Measurements from ENCODE around the gene LMNA.
"Not testable (repeated sequence)": the region's sequence is repeated elsewhere in the genome, so short reads cannot be mapped to it uniquely, and the experiment has no call there.

Gene LMNA

DNA sequence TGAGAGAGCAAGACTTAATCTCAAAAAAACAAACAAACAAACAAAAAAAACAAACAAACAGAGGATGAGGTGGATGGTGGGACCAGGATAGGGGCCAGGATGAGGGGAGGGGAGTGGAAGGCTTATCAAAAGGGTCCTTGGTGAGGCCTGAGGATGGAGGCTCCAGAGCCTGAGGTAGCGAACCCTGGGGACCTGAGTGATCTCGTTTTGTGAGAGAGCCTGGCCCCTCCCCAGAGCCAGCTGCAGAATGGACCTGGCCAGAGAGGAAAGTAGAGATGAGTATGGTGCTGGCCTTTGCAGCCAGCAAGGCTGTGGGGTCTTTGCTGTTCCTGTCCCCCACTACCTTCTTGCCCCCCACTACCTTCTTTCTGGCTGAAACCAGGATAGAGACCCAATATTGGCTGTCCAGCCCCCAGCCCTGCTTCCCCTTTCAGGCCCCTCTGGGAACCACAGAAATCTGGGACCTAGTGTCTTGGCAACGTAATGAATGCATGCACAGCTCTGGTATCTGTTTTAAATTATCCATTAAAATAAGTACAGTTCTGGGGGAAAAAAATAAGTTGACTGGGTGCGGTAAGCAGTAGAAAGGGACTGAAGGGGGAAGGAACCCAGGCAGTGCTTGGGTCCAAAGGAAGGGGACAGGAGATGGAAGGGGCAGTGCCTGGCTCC, 1.1 kb upstream of the LMNA start:
- H3K27ac ChIP-seq (ENCODE audit: low read depth, low read length): peak overlapping the region; percentile 97
- H3K4me1 ChIP-seq (ENCODE audit: control insufficient read depth in 5 of 5, insufficient read depth in 5 of 5, low read length in 5 of 5): peaks cover 6 to 66% (median 48%) of the 10 kb centered on the region in 5 donors
- peak overlapping the region; percentile 0 to 97 (median 41) for H3K9ac ChIP-seq (ENCODE audit: low read length in 5 of 5)
- H3K36me3 ChIP-seq (ENCODE audit: control insufficient read depth in 5 of 5, insufficient read depth in 5 of 5, low read length in 5 of 5): peaks cover 0 to 13% (median 8%) of the 10 kb centered on the region in 5 donors
- peak overlapping the region in 4 of 5 donors; percentile 81 to 100 (median 98) for H3K4me3 ChIP-seq (ENCODE audit: low read depth in 1 of 5, low read length in 5 of 5)
- H3K9me3 ChIP-seq (ENCODE audit: control insufficient read depth in 5 of 5, low read length in 5 of 5): no peaks in the 10 kb centered on the region
- H3K27me3 ChIP-seq (ENCODE audit: control insufficient read depth in 5 of 5, insufficient read depth in 4 of 5, low read length in 5 of 5): no peaks in the 10 kb centered on the region

DNA sequence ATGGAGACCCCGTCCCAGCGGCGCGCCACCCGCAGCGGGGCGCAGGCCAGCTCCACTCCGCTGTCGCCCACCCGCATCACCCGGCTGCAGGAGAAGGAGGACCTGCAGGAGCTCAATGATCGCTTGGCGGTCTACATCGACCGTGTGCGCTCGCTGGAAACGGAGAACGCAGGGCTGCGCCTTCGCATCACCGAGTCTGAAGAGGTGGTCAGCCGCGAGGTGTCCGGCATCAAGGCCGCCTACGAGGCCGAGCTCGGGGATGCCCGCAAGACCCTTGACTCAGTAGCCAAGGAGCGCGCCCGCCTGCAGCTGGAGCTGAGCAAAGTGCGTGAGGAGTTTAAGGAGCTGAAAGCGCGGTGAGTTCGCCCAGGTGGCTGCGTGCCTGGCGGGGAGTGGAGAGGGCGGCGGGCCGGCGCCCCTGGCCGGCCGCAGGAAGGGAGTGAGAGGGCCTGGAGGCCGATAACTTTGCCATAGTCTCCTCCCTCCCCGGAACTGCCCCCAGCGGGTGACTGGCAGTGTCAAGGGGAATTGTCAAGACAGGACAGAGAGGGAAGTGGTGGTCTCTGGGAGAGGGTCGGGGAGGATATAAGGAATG, 505 bp downstream of the LMNA start:
- H3K4me3 ChIP-seq (ENCODE audit: low read depth in 1 of 5, low read length in 5 of 5): peak overlapping the region; percentile 97 to 100 (median 100)
- H3K36me3 ChIP-seq (ENCODE audit: control insufficient read depth in 5 of 5, insufficient read depth in 5 of 5, low read length in 5 of 5): peaks cover 0 to 22% (median 15%) of the 10 kb centered on the region in 5 donors
- peaks cover 8 to 68% (median 55%) of the 10 kb centered on the region in 5 donors for H3K4me1 ChIP-seq (ENCODE audit: control insufficient read depth in 5 of 5, insufficient read depth in 5 of 5, low read length in 5 of 5)
- H3K27ac ChIP-seq (ENCODE audit: low read depth, low read length): peak overlapping the region; percentile 97
- no peaks in the 10 kb centered on the region for H3K27me3 ChIP-seq (ENCODE audit: control insufficient read depth in 5 of 5, insufficient read depth in 4 of 5, low read length in 5 of 5)
- peak overlapping the region; percentile 97 to 100 (median 100) for H3K9ac ChIP-seq (ENCODE audit: low read length in 5 of 5)
- no peaks in the 10 kb centered on the region for H3K9me3 ChIP-seq (ENCODE audit: control insufficient read depth in 5 of 5, low read length in 5 of 5)

DNA sequence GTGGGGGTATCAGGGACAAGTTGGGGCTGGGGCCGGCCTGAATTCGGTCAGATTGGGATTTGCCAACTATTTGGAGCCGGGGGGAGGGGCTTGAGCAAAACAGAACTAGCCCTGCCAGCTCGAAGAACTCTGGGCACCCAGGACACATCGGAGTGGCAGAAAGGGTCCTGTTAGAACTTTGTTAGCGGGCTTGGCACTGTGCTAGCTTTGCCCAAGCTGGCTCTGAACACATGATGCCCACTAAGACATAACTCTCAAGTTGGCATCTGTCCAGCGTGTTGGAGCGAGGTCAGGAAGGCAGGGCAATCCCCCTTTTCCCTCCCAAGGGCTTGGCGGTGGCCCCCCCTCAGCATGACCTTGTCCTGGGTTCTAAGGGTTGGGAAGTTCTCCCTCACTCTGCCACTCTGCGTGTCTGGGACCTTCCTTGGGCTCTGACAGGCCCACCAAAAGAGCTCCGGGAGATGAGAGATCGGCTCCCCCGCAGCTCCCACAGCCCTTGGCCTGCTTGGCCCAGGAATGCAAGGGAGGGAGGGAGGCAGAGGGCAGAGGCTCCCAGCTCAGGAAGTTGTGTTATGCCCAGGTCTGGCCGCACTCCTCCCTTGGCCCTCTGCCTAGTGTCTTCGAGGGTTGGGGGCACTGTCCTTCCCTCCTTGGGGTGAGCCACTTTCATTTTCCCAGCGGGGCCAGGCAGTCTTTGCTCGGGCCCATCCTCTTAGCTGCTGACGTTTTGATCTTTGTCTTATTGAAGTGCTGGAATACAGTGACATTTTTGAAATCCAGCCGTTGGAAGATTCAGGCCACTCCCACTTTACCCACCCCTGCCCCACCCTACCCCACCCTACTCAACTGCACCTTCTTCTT, 1.2 kb downstream of the LMNA start:
- H3K9me3 ChIP-seq (ENCODE audit: control insufficient read depth in 5 of 5, low read length in 5 of 5): no peaks in the 10 kb centered on the region

DNA sequence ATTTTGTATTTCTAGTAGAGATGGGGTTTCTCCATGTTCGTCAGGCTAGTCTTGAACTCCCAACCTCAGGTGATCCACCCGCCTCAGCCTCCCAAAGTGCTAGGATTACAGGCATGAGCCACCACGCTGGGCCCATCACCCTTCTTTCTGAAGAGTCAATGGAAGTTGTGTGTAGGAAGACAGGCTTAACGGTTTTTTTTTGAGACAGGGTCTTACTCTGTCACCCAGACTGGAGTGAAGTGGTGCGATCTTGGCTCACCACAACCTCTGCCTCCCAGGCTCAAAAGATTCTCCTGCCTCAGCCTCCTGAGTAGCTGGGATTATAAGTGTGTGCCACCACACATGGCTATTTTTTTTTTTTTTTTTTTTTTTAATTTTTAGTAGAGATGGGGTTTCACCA, 2.2 kb downstream of the LMNA start:
- H3K27me3 ChIP-seq (ENCODE audit: control insufficient read depth in 5 of 5, insufficient read depth in 4 of 5, low read length in 5 of 5); H3K9me3 ChIP-seq (ENCODE audit: control insufficient read depth in 5 of 5, low read length in 5 of 5): not testable (repeated sequence)
- Histone ChIP-seq H3K9ac (ENCODE audit: low read length in 5 of 5) (peak overlapping the region; percentile 80 to 100 (median 99)), H3K27ac (ENCODE audit: low read depth, low read length) (peak overlapping the region; percentile 97), H3K4me3 (ENCODE audit: low read depth in 1 of 5, low read length in 5 of 5) (peak overlapping the region; percentile 97 to 100 (median 100)), H3K36me3 (ENCODE audit: control insufficient read depth in 5 of 5, insufficient read depth in 5 of 5, low read length in 5 of 5) (peaks cover 0 to 36% (median 24%) of the 10 kb centered on the region in 5 donors), H3K4me1 (ENCODE audit: control insufficient read depth in 5 of 5, insufficient read depth in 5 of 5, low read length in 5 of 5) (peaks cover 14 to 77% (median 67%) of the 10 kb centered on the region in 5 donors)

More for the DNA sequence above, 1.2 kb downstream of the LMNA start:
- peak overlapping the region; percentile 97 to 100 (median 100) for H3K9ac ChIP-seq (ENCODE audit: low read length in 5 of 5)
- H3K27ac ChIP-seq (ENCODE audit: low read depth, low read length): peak overlapping the region; percentile 97
- H3K27me3 ChIP-seq (ENCODE audit: control insufficient read depth in 5 of 5, insufficient read depth in 4 of 5, low read length in 5 of 5): no peaks in the 10 kb centered on the region
- H3K4me1 ChIP-seq (ENCODE audit: control insufficient read depth in 5 of 5, insufficient read depth in 5 of 5, low read length in 5 of 5): peaks cover 12 to 76% (median 62%) of the 10 kb centered on the region in 5 donors
- H3K36me3 ChIP-seq (ENCODE audit: control insufficient read depth in 5 of 5, insufficient read depth in 5 of 5, low read length in 5 of 5): peaks cover 0 to 29% (median 21%) of the 10 kb centered on the region in 5 donors
- peak overlapping the region; percentile 97 to 100 (median 100) for H3K4me3 ChIP-seq (ENCODE audit: low read depth in 1 of 5, low read length in 5 of 5)

DNA sequence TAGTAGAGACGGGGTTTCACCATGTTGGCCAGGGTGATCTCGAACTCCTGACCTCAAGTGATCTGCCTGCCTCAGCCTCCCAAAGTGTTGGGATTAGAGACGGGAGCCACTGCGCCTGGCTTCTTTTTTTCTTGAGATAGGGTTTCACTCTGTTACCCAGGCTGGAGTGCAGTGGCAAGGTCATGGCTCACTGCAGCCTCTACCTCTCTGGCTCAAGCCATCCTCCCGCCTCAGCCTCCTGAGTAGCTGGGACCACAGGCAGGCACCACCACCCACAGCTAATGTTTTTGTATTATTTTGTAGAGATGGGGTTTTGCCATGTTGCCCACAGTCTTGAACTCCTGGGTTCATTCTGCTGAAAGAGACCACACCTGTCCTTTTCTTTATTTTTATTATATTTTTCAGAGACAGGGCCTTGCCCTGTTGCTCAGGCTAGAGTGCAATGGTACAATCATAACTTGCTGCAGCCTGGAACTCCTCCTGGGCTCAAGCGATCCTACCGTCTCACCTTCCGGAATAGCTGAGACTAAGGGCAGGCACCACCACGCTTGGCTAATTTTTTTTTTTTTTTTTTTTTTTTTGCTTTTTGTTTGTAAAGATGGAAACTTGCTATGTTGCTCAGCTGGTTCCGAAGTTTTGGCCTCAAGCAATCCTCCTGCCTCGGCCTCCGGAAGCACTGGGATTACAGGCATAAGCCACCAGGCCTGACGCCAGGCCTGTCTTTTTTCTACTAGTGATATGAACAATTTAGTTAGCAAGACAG, 3.1 kb downstream of the LMNA start:
- H3K9ac ChIP-seq (ENCODE audit: low read length in 5 of 5): peak overlapping the region; percentile 50 to 97 (median 79)
- H3K27ac ChIP-seq (ENCODE audit: low read depth, low read length): peak overlapping the region; percentile 97
- H3K4me1 ChIP-seq (ENCODE audit: control insufficient read depth in 5 of 5, insufficient read depth in 5 of 5, low read length in 5 of 5): peaks cover 16 to 77% (median 70%) of the 10 kb centered on the region in 5 donors

DNA sequence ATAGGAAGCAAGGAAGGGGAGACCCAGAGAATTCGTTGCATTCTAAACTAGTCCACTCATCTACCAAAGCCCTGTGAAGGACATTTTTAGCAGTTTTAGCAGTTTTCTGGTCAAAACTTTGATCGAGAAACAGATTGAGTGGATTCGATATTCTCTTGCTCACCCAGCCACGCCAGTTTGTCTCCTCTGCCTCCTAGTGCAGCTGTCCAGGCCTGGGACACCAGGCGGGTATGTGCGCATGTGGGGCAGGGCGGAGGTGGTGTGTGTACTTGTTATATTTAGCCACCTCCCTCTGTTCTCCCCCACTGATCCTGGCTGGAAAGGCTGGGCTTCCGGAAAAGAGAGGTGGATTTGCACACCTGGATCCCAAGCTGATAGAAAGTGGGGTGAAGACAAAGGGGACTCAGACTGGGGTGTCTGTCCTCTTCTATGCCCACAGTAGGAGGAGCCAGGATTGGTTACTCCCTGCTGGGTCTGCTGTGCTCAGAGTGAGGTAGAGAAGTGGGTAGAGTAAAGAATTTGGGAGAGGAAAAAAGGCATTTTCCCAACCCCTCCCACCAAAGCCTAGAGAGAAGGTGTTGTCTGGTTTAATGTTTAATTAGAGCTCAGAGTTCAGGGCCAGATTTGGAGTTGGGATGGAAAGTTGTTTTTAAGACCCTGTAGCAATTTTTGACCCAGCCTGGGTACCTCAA, 3.8 kb downstream of the LMNA start:
- Histone ChIP-seq H3K36me3 (ENCODE audit: control insufficient read depth in 5 of 5, insufficient read depth in 5 of 5, low read length in 5 of 5) (peaks cover 0 to 36% (median 27%) of the 10 kb centered on the region in 5 donors), H3K27ac (ENCODE audit: low read depth, low read length) (peak overlapping the region; percentile 97), H3K9ac (ENCODE audit: low read length in 5 of 5) (peak overlapping the region; percentile 77 to 97 (median 89)), H3K9me3 (ENCODE audit: control insufficient read depth in 5 of 5, low read length in 5 of 5) (no peaks in the 10 kb centered on the region), H3K4me3 (ENCODE audit: low read depth in 1 of 5, low read length in 5 of 5) (peak overlapping the region; percentile 97 to 100 (median 100)), H3K4me1 (ENCODE audit: control insufficient read depth in 5 of 5, insufficient read depth in 5 of 5, low read length in 5 of 5) (peaks cover 16 to 79% (median 72%) of the 10 kb centered on the region in 5 donors), H3K27me3 (ENCODE audit: control insufficient read depth in 5 of 5, insufficient read depth in 4 of 5, low read length in 5 of 5) (no peaks in the 10 kb centered on the region)

More for the DNA sequence above, 3.1 kb downstream of the LMNA start:
- Histone ChIP-seq H3K27me3 (ENCODE audit: control insufficient read depth in 5 of 5, insufficient read depth in 4 of 5, low read length in 5 of 5) (no peaks in the 10 kb centered on the region), H3K4me3 (ENCODE audit: low read depth in 1 of 5, low read length in 5 of 5) (peak overlapping the region; percentile 97 to 100 (median 100)), H3K36me3 (ENCODE audit: control insufficient read depth in 5 of 5, insufficient read depth in 5 of 5, low read length in 5 of 5) (peaks cover 0 to 36% (median 24%) of the 10 kb centered on the region in 5 donors), H3K9me3 (ENCODE audit: control insufficient read depth in 5 of 5, low read length in 5 of 5) (no peaks in the 10 kb centered on the region)

DNA sequence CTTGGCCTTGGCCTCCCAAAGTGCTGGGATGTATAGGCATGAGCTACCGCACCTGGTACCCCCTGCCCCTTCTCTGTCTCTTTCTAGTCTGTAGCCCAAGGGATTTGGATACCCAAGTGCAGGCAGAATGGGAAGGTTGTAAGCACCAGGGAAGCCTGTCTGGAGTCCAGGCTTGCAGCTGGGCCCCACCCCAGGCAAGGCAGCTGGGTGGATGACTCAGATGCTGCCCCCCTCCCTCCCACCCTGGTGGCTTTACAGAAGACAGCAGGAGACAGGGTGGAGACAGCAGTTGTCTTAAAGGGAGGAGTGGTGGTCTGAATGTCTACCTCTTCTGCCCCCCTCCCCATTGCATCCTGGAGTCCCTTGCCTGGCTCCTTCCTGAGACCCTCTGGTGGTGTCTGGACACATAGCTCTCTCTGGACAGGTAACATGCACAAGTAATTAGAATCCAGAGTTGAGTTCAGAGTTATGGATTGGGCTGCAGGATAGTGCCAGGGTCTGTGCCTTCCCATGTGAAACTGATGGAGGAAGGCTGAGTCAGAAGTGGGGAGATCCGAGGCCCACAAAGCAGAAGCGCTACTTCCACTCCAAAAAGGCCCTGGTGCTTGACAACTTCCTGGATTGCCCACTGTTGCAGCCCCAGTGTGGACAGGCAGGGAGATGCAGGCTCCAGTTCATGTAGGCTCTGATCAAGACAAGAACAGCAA, 5.1 kb downstream of the LMNA start:
- Histone ChIP-seq H3K4me3 (ENCODE audit: low read depth in 1 of 5, low read length in 5 of 5) (peak overlapping the region; percentile 58 to 100 (median 99)), H3K27ac (ENCODE audit: low read depth, low read length) (peak overlapping the region; percentile 97), H3K9ac (ENCODE audit: low read length in 5 of 5) (peak overlapping the region; percentile 30 to 79 (median 51)), H3K4me1 (ENCODE audit: control insufficient read depth in 5 of 5, insufficient read depth in 5 of 5, low read length in 5 of 5) (peaks cover 22 to 81% (median 75%) of the 10 kb centered on the region in 5 donors), H3K27me3 (ENCODE audit: control insufficient read depth in 5 of 5, insufficient read depth in 4 of 5, low read length in 5 of 5) (no peaks in the 10 kb centered on the region), H3K9me3 (ENCODE audit: control insufficient read depth in 5 of 5, low read length in 5 of 5) (no peaks in the 10 kb centered on the region), H3K36me3 (ENCODE audit: control insufficient read depth in 5 of 5, insufficient read depth in 5 of 5, low read length in 5 of 5) (peaks cover 0 to 39% (median 27%) of the 10 kb centered on the region in 5 donors)

DNA sequence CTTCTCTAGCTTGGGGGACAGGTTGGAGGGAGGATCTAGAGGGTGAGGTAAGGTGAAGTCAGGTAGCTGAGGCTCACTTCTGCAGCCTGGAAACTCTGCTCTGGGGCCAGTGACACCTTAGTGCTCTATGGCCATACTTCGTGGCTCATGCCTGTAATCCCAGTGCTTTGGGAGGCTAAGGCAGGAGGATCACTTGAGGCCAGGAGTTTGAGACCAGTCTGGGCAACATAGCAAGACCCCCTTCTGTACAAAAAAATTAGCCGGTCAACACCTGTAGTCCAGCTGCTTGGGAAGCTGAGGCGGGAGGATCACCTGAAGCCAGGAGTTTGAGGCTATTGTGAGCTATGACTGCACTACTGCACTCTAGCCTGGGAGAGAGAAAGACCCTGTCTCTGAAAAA, 5.8 kb downstream of the LMNA start:
- Histone ChIP-seq H3K4me1 (ENCODE audit: control insufficient read depth in 5 of 5, insufficient read depth in 5 of 5, low read length in 5 of 5) (peaks cover 26 to 88% (median 82%) of the 10 kb centered on the region in 5 donors), H3K27me3 (ENCODE audit: control insufficient read depth in 5 of 5, insufficient read depth in 4 of 5, low read length in 5 of 5) (no peaks in the 10 kb centered on the region), H3K9me3 (ENCODE audit: control insufficient read depth in 5 of 5, low read length in 5 of 5) (no peaks in the 10 kb centered on the region), H3K36me3 (ENCODE audit: control insufficient read depth in 5 of 5, insufficient read depth in 5 of 5, low read length in 5 of 5) (peaks cover 0 to 39% (median 27%) of the 10 kb centered on the region in 5 donors), H3K9ac (ENCODE audit: low read length in 5 of 5) (peak overlapping the region; percentile 30 to 93 (median 58)), H3K27ac (ENCODE audit: low read depth, low read length) (peak overlapping the region; percentile 97), H3K4me3 (ENCODE audit: low read depth in 1 of 5, low read length in 5 of 5) (peak overlapping the region; percentile 58 to 100 (median 99))

Measured in subcutaneous abdominal adipose tissue (tissue), 5 donors.